Right lobe of liver (tissue), 6 donors: ENCODE results near the gene KEL. TPM values are rescaled to one million over a fixed set of nuclear protein-coding genes. Genes with fewer than 3 reads are reported as not detected.

Source experiments
- ATAC-seq, 4 donors: fragments of 200-7000 bp; cut with Tn5 transposase; one replicate each; pipeline ENCODE4 v1.9.1; 2020; ENCODE audit warnings: mild to moderate bottlenecking in 4 of 4, moderate library complexity in 4 of 4
- DNase-seq, 3 donors: peaks; one replicate each; pipeline ENCODE4 v3.0.0-alpha.2; 2020
- H3K27ac ChIP-seq, 3 donors: fragments of 200-600 bp; one replicate each; pipeline ENCODE4 v1.8.0; 2022
- H3K27me3 ChIP-seq, 2 donors: fragments of 200-600 bp; one replicate each; pipeline ENCODE4 v1.8.0; 2022
- H3K36me3 ChIP-seq, 4 donors: fragments of 200-600 bp; sonication (generic) in 1 of 4; one replicate each; pipeline versions ENCODE4 v1.5.1 to v1.8.0; 2017 to 2022; ENCODE audit warnings: control low read depth in 1 of 4
- H3K4me1 ChIP-seq, 4 donors: fragments of 200-600 bp; sonication (generic) in 1 of 4; one replicate each; pipeline versions ENCODE4 v1.5.1 to v1.8.0; 2017 to 2022; ENCODE audit warnings: control low read depth in 1 of 4
- H3K4me3 ChIP-seq, 3 donors: fragments of 200-600 bp; one replicate each; pipeline ENCODE4 v1.8.0; 2022
- H3K9me3 ChIP-seq, 4 donors: fragments of 200-600 bp; sonication (generic) in 1 of 4; one replicate each; pipeline versions ENCODE4 v1.5.1 to v1.8.0; 2017 to 2022; ENCODE audit warnings: control low read depth in 1 of 4
- POLR2A ChIP-seq: fragments of 450-650 bp; IDR thresholded peaks from one replicate; pipeline ENCODE4 v1.6.1; 2017; ENCODE audit warnings: antibody characterized with exemption, mild to moderate bottlenecking
- WGBS: methylation state at CpG from one replicate; pipeline ENCODE4 v1.1.6; 2018; ENCODE audit warnings: low coverage, low lambda C conversion rate; ENCODE audit not compliant: insufficient coverage; ENCODE audit errors: missing lambda C conversion rate; 5-methylcytosine and 5-hydroxymethylcytosine counted together
- intact Hi-C, 2 donors: fragments of 100-400 bp; cut with DNase I; formaldehyde crosslinking; loops; one replicate each; pipeline versions ENCODE4 v1.11.2 to v1.14.1; 2022
- total RNA-seq, 6 experiments: library from RNA; depleted of rRNA in 2 of 6; stranded (reverse); fragments of >200 nt in 2 of 6; fragmentation: NEBNext Ultra II Directional in 3 of 6; extraction: Animal tissue kit (Norgen Biotek cat#: 25700) in 3 of 6; gene quantifications; one replicate each; pipeline versions ENCODE4 v1.1.0 to v1.2.4, GENCODE V29; 2016 to 2023
- TF ChIP-seq, protein P1 (sequence below), 4 donors: fragments of 200-600 bp in 3 of 4; fragments of 450-650 bp in 1 of 4; IDR thresholded peaks; one replicate each; pipeline versions ENCODE4 v1.5.1 to v1.8.0; 2016 to 2022; ENCODE audit warnings: antibody characterized with exemption in 4 of 4, mild to moderate bottlenecking in 2 of 4
- donor health status: DM: no; HTN: yes; CAD: no.
- donor health status: DM: no; HTN: no; CAD: no.
- donor health status: DM: no; HTN: no; CAD: no.
- donor health status: DM: no; HTN: yes; CAD: no.
- donor health status: DM: no; HTN: yes; CAD: no.

The KEL gene
- total RNA-seq, 6 experiments from 2014 or later: 0.46 to 2.0 (median 1.4) TPM; not detected in 3

- no peaks in the 10 kb centered on the region for H3K9me3 ChIP-seq
- H3K27ac ChIP-seq: no peak overlapping the region
- DNase-seq (peak in 1 of 3 donors; percentile 32), ATAC-seq (peak in 1 of 4 donors; percentile 12)
- no peaks in the 10 kb centered on the region for H3K4me1 ChIP-seq
- TF ChIP-seq, protein P1, sequence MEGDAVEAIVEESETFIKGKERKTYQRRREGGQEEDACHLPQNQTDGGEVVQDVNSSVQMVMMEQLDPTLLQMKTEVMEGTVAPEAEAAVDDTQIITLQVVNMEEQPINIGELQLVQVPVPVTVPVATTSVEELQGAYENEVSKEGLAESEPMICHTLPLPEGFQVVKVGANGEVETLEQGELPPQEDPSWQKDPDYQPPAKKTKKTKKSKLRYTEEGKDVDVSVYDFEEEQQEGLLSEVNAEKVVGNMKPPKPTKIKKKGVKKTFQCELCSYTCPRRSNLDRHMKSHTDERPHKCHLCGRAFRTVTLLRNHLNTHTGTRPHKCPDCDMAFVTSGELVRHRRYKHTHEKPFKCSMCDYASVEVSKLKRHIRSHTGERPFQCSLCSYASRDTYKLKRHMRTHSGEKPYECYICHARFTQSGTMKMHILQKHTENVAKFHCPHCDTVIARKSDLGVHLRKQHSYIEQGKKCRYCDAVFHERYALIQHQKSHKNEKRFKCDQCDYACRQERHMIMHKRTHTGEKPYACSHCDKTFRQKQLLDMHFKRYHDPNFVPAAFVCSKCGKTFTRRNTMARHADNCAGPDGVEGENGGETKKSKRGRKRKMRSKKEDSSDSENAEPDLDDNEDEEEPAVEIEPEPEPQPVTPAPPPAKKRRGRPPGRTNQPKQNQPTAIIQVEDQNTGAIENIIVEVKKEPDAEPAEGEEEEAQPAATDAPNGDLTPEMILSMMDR (IDR thresholded peaks at IDR 0.05): no peak
- TF ChIP-seq POLR2A: no peak
- H3K27me3 ChIP-seq: no peaks in the 10 kb centered on the region
- no peaks in the 10 kb centered on the region for H3K36me3 ChIP-seq
- H3K4me3 ChIP-seq: no peak overlapping the region
- intact Hi-C loops: no loop called here
- 57% methylated on average over 10 of the region's 12 CpGs for WGBS
These were observed 67.8 kb downstream of the KEL start for GRCh38 chr7:142894112-142894984.

DNA sequence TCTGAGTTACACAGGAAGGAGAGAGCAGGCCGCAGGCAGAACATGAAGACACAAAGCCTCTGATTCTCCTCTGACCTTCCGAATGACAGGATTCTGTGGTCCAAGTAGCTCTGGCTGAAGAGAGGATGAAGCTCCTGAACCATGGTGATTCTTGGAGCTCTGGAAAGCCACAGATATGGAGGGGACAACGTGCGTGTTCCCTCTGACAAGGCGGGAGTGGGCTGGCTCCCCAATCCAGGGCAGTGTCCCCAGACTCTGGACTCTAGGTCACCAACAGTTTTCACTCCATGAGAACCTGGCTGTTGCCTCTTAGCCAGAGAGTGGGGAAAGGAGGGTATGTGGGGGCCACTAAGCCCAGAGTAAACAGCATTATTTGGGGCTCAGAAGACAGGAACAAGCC lies 69.2 kb downstream of the KEL start:
- Histone ChIP-seq H3K4me3 (no peak overlapping the region), H3K27ac (no peak overlapping the region), H3K9me3 (no peaks in the 10 kb centered on the region), H3K27me3 (no peaks in the 10 kb centered on the region), H3K4me1 (no peaks in the 10 kb centered on the region), H3K36me3 (no peaks in the 10 kb centered on the region)
- ATAC-seq (no peak), DNase-seq (peak in 1 of 3 donors; percentile 15)
- intact Hi-C loops: no loop called here
- WGBS: 60% methylated on average over 1 of the region's 5 CpGs
- TF ChIP-seq, protein P1 (IDR thresholded peaks at IDR 0.05): no peak
- TF ChIP-seq POLR2A: no peak

DNA sequence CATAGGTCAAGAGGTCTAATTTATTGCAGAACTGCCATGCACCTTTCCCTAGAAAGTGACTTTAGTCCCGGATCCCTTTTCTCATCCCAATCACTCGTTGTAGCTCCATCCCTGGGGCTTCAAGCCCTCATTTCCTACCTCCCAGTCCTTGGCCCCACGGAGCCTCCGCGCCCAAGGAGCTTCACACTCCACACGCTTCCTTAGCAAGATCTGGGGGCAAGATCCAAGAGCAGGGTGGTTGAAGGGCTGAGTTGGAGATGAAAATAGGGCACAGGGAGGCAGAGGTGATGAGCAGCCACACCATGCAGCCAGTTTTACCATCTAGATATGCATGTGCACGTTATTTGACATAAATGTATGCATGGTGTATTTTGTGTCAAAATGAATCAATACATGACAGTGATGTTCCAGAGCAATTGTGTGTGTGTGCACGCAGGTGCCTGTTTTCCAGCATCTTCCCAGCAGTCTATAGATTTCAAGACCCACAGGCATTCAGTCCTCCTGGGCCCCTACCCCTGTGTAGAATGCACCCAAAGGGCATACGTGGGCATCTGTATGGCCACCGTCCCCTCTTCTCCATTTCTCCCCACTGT lies 70.6 kb downstream of the KEL start:
- Histone ChIP-seq H3K4me1 (no peaks in the 10 kb centered on the region), H3K9me3 (no peaks in the 10 kb centered on the region), H3K27me3 (no peaks in the 10 kb centered on the region), H3K4me3 (no peak overlapping the region), H3K27ac (no peak overlapping the region), H3K36me3 (no peaks in the 10 kb centered on the region)
- TF ChIP-seq, protein P1 (IDR thresholded peaks at IDR 0.05): no peak
- DNase-seq (peak in 1 of 3 donors; percentile 19), ATAC-seq (no peak)
- intact Hi-C loops: no loop called here
- WGBS: 63% methylated on average over 9 of the region's 10 CpGs

Other genes with a start within 250 kb of the KEL start
- not detected for gene PRSS1, start 212.9 kb downstream of the KEL start, total RNA-seq
- under 1 TPM in 1 of 6 experiments, not detected in 5; 0.26 TPM for gene PRSS2, start 191.4 kb downstream of the KEL start, total RNA-seq
- gene EPHB6, start 107.3 kb downstream of the KEL start, total RNA-seq: 1 to 10 TPM; 1.5 to 6.1 (median 3.2) TPM
- gene TRPV6, start 76.6 kb downstream of the KEL start, total RNA-seq: 1 to 10 TPM in 2 of 6 experiments, under 1 TPM in 4; 0.06 to 1.5 (median 0.75) TPM
- not detected for gene TRPV5, start 28.6 kb downstream of the KEL start, total RNA-seq
- not detected for gene LLCFC1, start 22.9 kb downstream of the KEL start, total RNA-seq
- not detected for gene OR9A2, start 64.8 kb upstream of the KEL start, total RNA-seq
- gene OR6V1, start 90.0 kb upstream of the KEL start, total RNA-seq: not detected
- gene PIP, start 169.7 kb upstream of the KEL start, total RNA-seq: not detected
- not detected for gene TAS2R39, start 221.1 kb upstream of the KEL start, total RNA-seq